ENCODE results near the gene PPARGC1A.

The PPARGC1A gene

GRCh38 chr4:23855912-23856605 lies 33.8 kb downstream of the PPARGC1A start:
- no peaks in the 10 kb centered on the region for H3K4me1 Mint-ChIP-seq
- H3K36me3 Mint-ChIP-seq = no peaks in the 10 kb centered on the region
- H3K27me3 Mint-ChIP-seq = no peaks in the 10 kb centered on the region
- peaks cover 2% of the 10 kb centered on the region for H3K9me3 Mint-ChIP-seq
- no peak for ATAC-seq (ENCODE audit: low read depth)
- no peak overlapping the region for H3K4me3 Mint-ChIP-seq
- DNase-seq (ENCODE audit: low spot score in 2 of 2) = no peak
- no peak overlapping the region for H3K27ac Mint-ChIP-seq

GRCh38 chr4:23853986-23854660 lies 35.7 kb downstream of the PPARGC1A start:
- no peak for DNase-seq (ENCODE audit: low spot score in 2 of 2)
- H3K27ac Mint-ChIP-seq = no peak overlapping the region
- H3K4me3 Mint-ChIP-seq = no peak overlapping the region
- H3K4me1 Mint-ChIP-seq = no peaks in the 10 kb centered on the region
- ATAC-seq (ENCODE audit: low read depth) = no peak
- H3K9me3 Mint-ChIP-seq = peaks cover under 1% of the 10 kb centered on the region
- H3K36me3 Mint-ChIP-seq = no peaks in the 10 kb centered on the region
- no peaks in the 10 kb centered on the region for H3K27me3 Mint-ChIP-seq

GRCh38 chr4:23851464-23851863 lies 38.4 kb downstream of the PPARGC1A start:
- H3K9me3 Mint-ChIP-seq = no peaks in the 10 kb centered on the region
- no peaks in the 10 kb centered on the region for H3K27me3 Mint-ChIP-seq
- H3K4me1 Mint-ChIP-seq = no peaks in the 10 kb centered on the region
- no peak overlapping the region for H3K27ac Mint-ChIP-seq
- no peaks in the 10 kb centered on the region for H3K36me3 Mint-ChIP-seq
- ATAC-seq (ENCODE audit: low read depth) (no peak), DNase-seq (ENCODE audit: low spot score in 2 of 2) (no peak)
- no peak overlapping the region for H3K4me3 Mint-ChIP-seq

- Mint-ChIP-seq H3K4me3 (no peak overlapping the region), H3K27ac (no peak overlapping the region), H3K4me1 (no peaks in the 10 kb centered on the region), H3K9me3 (peaks cover 2% of the 10 kb centered on the region), H3K36me3 (no peaks in the 10 kb centered on the region), H3K27me3 (no peaks in the 10 kb centered on the region)
- no peak for ATAC-seq (ENCODE audit: low read depth)
- no peak for DNase-seq (ENCODE audit: low spot score in 2 of 2)
Observed at GRCh38 chr4:23847158-23847557, 42.7 kb downstream of the PPARGC1A start.

GRCh38 chr4:23844961-23845360 lies 44.9 kb downstream of the PPARGC1A start:
- H3K4me3 Mint-ChIP-seq = no peak overlapping the region

GRCh38 chr4:23839279-23839678 lies 50.6 kb downstream of the PPARGC1A start:
- no peak overlapping the region for H3K27ac Mint-ChIP-seq
- no peak for DNase-seq (ENCODE audit: low spot score in 2 of 2)
- no peaks in the 10 kb centered on the region for H3K27me3 Mint-ChIP-seq
- ATAC-seq (ENCODE audit: low read depth) = no peak
- H3K9me3 Mint-ChIP-seq = peaks cover 4% of the 10 kb centered on the region
- no peaks in the 10 kb centered on the region for H3K4me1 Mint-ChIP-seq
- H3K36me3 Mint-ChIP-seq = no peaks in the 10 kb centered on the region
- H3K4me3 Mint-ChIP-seq = no peak overlapping the region

More at GRCh38 chr4:23844961-23845360, 44.9 kb downstream of the PPARGC1A start:
- Mint-ChIP-seq H3K9me3 (peaks cover 6% of the 10 kb centered on the region), H3K4me1 (no peaks in the 10 kb centered on the region), H3K27me3 (no peaks in the 10 kb centered on the region), H3K36me3 (no peaks in the 10 kb centered on the region), H3K27ac (no peak overlapping the region)
- no peak for DNase-seq (ENCODE audit: low spot score in 2 of 2)
- ATAC-seq (ENCODE audit: low read depth) = no peak

GRCh38 chr4:23838607-23839006 lies 51.2 kb downstream of the PPARGC1A start:
- Mint-ChIP-seq H3K27me3 (no peaks in the 10 kb centered on the region), H3K4me3 (no peak overlapping the region), H3K27ac (no peak overlapping the region), H3K36me3 (no peaks in the 10 kb centered on the region), H3K4me1 (no peaks in the 10 kb centered on the region), H3K9me3 (peaks cover 4% of the 10 kb centered on the region)
- DNase-seq (ENCODE audit: low spot score in 2 of 2) = no peak
- ATAC-seq (ENCODE audit: low read depth) = no peak

GRCh38 chr4:23838131-23838530 lies 51.7 kb downstream of the PPARGC1A start:
- no peak for ATAC-seq (ENCODE audit: low read depth)
- Mint-ChIP-seq H3K4me3 (no peak overlapping the region), H3K4me1 (no peaks in the 10 kb centered on the region)

GRCh38 chr4:23837371-23837770 lies 52.5 kb downstream of the PPARGC1A start:
- peaks cover 3% of the 10 kb centered on the region for H3K9me3 Mint-ChIP-seq
- no peaks in the 10 kb centered on the region for H3K27me3 Mint-ChIP-seq
- H3K4me3 Mint-ChIP-seq = no peak overlapping the region
- no peaks in the 10 kb centered on the region for H3K4me1 Mint-ChIP-seq
- ATAC-seq (ENCODE audit: low read depth) (no peak), DNase-seq (ENCODE audit: low spot score in 2 of 2) (no peak)
- H3K27ac Mint-ChIP-seq = no peak overlapping the region
- H3K36me3 Mint-ChIP-seq = no peaks in the 10 kb centered on the region

More at GRCh38 chr4:23838131-23838530, 51.7 kb downstream of the PPARGC1A start:
- Mint-ChIP-seq H3K9me3 (peaks cover 3% of the 10 kb centered on the region), H3K36me3 (no peaks in the 10 kb centered on the region), H3K27ac (no peak overlapping the region), H3K27me3 (no peaks in the 10 kb centered on the region)
- DNase-seq (ENCODE audit: low spot score in 2 of 2) = no peak

GRCh38 chr4:23835774-23836478 lies 53.9 kb downstream of the PPARGC1A start:
- no peak for DNase-seq (ENCODE audit: low spot score in 2 of 2)
- H3K9me3 Mint-ChIP-seq = peaks cover 3% of the 10 kb centered on the region
- no peak overlapping the region for H3K27ac Mint-ChIP-seq
- no peaks in the 10 kb centered on the region for H3K4me1 Mint-ChIP-seq
- no peaks in the 10 kb centered on the region for H3K36me3 Mint-ChIP-seq
- ATAC-seq (ENCODE audit: low read depth) = no peak
- no peaks in the 10 kb centered on the region for H3K27me3 Mint-ChIP-seq
- no peak overlapping the region for H3K4me3 Mint-ChIP-seq

- no peak overlapping the region for H3K27ac Mint-ChIP-seq
- H3K4me1 Mint-ChIP-seq = no peaks in the 10 kb centered on the region
- no peak for ATAC-seq (ENCODE audit: low read depth)
Observed at GRCh38 chr4:23828779-23829178, 61.1 kb downstream of the PPARGC1A start.

GRCh38 chr4:23828020-23828715 lies 61.7 kb downstream of the PPARGC1A start:
- H3K4me1 Mint-ChIP-seq = no peaks in the 10 kb centered on the region
- H3K4me3 Mint-ChIP-seq = no peak overlapping the region
- no peaks in the 10 kb centered on the region for H3K27me3 Mint-ChIP-seq
- DNase-seq (ENCODE audit: low spot score in 2 of 2) = no peak
- H3K27ac Mint-ChIP-seq = no peak overlapping the region
- ATAC-seq (ENCODE audit: low read depth) = no peak
- H3K36me3 Mint-ChIP-seq = no peaks in the 10 kb centered on the region
- H3K9me3 Mint-ChIP-seq = peaks cover 3% of the 10 kb centered on the region

More at GRCh38 chr4:23828779-23829178, 61.1 kb downstream of the PPARGC1A start:
- H3K27me3 Mint-ChIP-seq = no peaks in the 10 kb centered on the region
- peaks cover 3% of the 10 kb centered on the region for H3K9me3 Mint-ChIP-seq
- DNase-seq (ENCODE audit: low spot score in 2 of 2) = no peak
- H3K36me3 Mint-ChIP-seq = no peaks in the 10 kb centered on the region
- no peak overlapping the region for H3K4me3 Mint-ChIP-seq

- no peak overlapping the region for H3K27ac Mint-ChIP-seq
- ATAC-seq (ENCODE audit: low read depth) = no peak
- no peaks in the 10 kb centered on the region for H3K36me3 Mint-ChIP-seq
- H3K27me3 Mint-ChIP-seq = no peaks in the 10 kb centered on the region
- no peak overlapping the region for H3K4me3 Mint-ChIP-seq
- peaks cover 1% of the 10 kb centered on the region for H3K9me3 Mint-ChIP-seq
- DNase-seq (ENCODE audit: low spot score in 2 of 2) = no peak
- H3K4me1 Mint-ChIP-seq = no peaks in the 10 kb centered on the region
Observed at GRCh38 chr4:23822181-23822580, 67.7 kb downstream of the PPARGC1A start.

GRCh38 chr4:23819041-23819511 lies 70.8 kb downstream of the PPARGC1A start:
- Mint-ChIP-seq H3K4me1 (no peaks in the 10 kb centered on the region), H3K4me3 (no peak overlapping the region), H3K36me3 (no peaks in the 10 kb centered on the region), H3K27me3 (no peaks in the 10 kb centered on the region), H3K9me3 (no peaks in the 10 kb centered on the region), H3K27ac (no peak overlapping the region)
- no peak for ATAC-seq (ENCODE audit: low read depth)
- no peak for DNase-seq (ENCODE audit: low spot score in 2 of 2)
